Measurements from ENCODE around the gene CYBC1.

Gene CYBC1

DNA sequence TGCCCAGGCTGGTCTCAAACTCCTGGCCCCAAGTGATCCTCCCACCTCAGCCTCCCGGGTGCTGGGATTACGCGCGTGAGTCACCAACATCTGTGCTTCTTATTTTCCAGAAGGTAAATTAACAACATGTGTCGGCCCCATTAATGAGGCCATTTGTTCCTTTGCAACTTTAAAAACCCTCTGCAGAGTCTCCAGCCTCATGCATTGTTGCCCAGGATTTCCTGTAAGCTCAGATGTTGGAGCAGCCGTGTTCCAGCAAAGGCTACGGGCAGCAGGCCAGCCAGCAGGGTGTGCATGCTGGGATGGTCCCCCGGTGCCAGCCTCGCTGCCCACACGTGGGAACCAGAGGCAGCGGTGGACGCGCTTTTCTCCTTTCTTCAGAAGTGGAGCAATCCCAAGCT lies 51.5 kb downstream of the CYBC1 start:
- H3K79me1 ChIP-seq (ENCODE audit: low read depth, low read length), result peaks cover 8% of the 10 kb centered on the region
- DNase-seq (ENCODE audit: low spot score), result no peak
- WGBS, 2 donors (ENCODE audit: extremely low coverage in 2 of 2, insufficient read length in 2 of 2, insufficient replicate concordance in 1 of 2), result no CpG with 5 or more reads among the region's 13 CpGs
- H2BK5ac ChIP-seq (ENCODE audit: low read length), result no peak overlapping the region
- no peak overlapping the region for H3K9ac ChIP-seq (ENCODE audit: low read depth, low read length, poor library complexity)
- H3K4me3 ChIP-seq (ENCODE audit: low read length in 2 of 2), result no peak overlapping the region
- no peak overlapping the region for H4K91ac ChIP-seq (ENCODE audit: low read depth, low read length, poor library complexity)
- no peaks in the 10 kb centered on the region for H3K4me1 ChIP-seq (ENCODE audit: control insufficient read depth in 2 of 2, insufficient read depth in 1 of 2, low read depth in 1 of 2, low read length in 2 of 2)
- no peak overlapping the region for H2AFZ ChIP-seq (ENCODE audit: low read length)
- no peak overlapping the region for H3K18ac ChIP-seq (ENCODE audit: low read length)
- H2BK120ac ChIP-seq (ENCODE audit: low read depth, low read length), result no peak overlapping the region
- H4K8ac ChIP-seq (ENCODE audit: low read depth, low read length), result no peak overlapping the region
- peaks cover 10 to 49% of the 10 kb centered on the region in 2 donors for H3K36me3 ChIP-seq (replicated peaks in 1 of 2; ENCODE audit: control insufficient read depth in 2 of 2, insufficient read depth in 2 of 2, low read length in 2 of 2)
- no peak overlapping the region for H3K4me2 ChIP-seq (ENCODE audit: insufficient read depth, low read length, poor library complexity, severe bottlenecking)
- no peak overlapping the region for H3K14ac ChIP-seq (ENCODE audit: low read length)
- no peak overlapping the region for H2AK5ac ChIP-seq (ENCODE audit: low read depth, low read length)
- no peak overlapping the region for H3K27ac ChIP-seq (replicated peaks; ENCODE audit: low read length)
- no peaks in the 10 kb centered on the region for H3K9me3 ChIP-seq (replicated peaks in 1 of 2; ENCODE audit: control insufficient read depth in 2 of 2, insufficient read depth in 1 of 2, low read depth in 1 of 2, low read length in 2 of 2)
- H3K23ac ChIP-seq (ENCODE audit: low read depth, low read length, poor library complexity), result no peak overlapping the region
- H3K4ac ChIP-seq (ENCODE audit: low read length), result no peak overlapping the region
- H2BK15ac ChIP-seq (ENCODE audit: low read length), result no peak overlapping the region
- H2BK12ac ChIP-seq (ENCODE audit: low read length), result no peak overlapping the region
- no peaks in the 10 kb centered on the region for H3K27me3 ChIP-seq (ENCODE audit: control insufficient read depth in 3 of 3, insufficient read depth in 3 of 3, low read depth in 1 of 3, low read length in 3 of 3)

DNA sequence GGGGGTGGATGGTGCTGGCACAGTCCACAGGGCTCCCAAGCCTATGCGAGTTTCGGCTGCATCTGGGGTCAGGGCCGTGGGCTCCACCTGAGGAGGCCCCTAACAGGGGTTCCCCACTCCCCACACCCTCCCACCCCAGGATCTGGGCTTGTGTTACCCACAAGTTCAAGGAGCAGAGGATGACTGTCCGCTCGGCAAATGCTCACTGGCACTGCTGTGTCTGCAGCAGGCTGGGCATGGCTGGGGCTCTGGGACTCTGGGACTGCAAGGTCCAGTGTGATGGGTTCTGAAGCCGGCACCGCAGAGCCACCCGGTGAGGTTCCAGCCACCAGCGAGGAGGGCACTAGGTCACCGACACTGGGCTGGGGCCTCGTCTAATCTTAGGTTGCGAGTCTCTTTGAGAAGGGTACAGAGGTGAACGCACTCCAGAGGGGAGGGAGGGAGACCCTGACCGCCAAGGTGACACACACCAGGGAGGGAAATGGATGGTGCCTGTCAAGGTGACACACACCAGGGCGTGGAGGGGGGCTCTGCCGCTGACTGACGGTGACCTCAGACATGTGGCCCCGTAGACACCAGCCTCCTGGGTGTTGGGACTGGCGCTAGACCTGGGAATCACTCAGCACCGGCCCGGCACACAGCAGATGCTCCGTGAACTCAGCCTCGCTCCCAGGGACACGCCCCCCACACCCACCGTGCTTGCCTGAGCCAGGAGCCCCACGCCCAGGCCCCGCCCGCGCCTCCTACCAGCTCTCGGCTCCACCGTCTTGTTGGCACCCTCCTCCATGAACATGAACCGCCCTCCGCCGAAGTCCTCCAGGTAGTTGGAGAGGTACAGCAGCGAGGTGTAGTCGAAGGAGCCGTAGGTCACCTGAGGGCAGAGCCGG lies 52.9 kb downstream of the CYBC1 start:
- no CpG with 5 or more reads among the region's 38 CpGs for WGBS, 2 donors (ENCODE audit: extremely low coverage in 2 of 2, insufficient read length in 2 of 2, insufficient replicate concordance in 1 of 2)

DNA sequence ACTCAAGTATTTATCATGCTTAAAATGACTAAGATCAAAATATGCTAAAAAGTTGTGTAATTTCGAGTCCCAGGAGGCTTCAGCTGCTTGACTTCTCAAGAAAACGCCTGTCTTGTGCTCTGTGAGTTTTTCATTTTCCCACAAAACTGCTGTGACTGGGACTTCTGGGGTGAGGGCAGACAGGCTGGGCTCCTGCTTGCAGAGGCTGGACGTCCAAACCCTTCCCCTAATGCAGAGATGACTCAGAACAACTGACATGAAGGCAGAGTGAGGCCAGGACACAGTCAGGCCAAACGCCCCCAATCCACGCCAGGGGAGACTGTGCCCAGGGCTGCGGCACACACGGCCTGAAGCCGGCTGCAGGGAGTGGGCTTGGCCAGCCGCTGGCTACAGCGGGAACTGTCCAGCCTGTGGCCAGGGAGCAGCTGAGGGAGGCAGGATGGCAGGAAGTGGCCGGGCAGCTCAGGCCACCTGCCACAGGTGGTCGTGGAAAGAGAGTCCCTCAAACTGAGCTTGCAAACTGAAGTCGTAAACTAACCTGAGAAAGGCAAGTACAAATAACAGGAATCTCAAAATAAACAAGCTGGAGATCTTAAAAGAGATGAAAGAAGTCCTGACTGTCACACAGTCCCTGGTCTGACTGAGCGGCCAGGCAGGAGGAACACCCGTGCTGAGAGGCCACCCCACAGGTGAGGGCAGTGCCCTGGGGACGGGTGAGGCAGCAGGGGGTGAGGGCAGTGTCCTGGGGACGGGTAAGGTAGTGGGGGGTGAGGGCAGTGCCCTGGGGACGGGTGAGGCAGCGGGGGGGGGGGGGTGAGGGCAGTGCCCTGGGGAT lies 53.7 kb downstream of the CYBC1 start:
- H2AFZ ChIP-seq (ENCODE audit: low read length), result no peak overlapping the region
- no peak for DNase-seq (ENCODE audit: low spot score)
- no peak overlapping the region for H3K4me2 ChIP-seq (ENCODE audit: insufficient read depth, low read length, poor library complexity, severe bottlenecking)
- H2BK12ac ChIP-seq (ENCODE audit: low read length), result peak overlapping the region; percentile 84
- no peak overlapping the region for H2AK5ac ChIP-seq (ENCODE audit: low read depth, low read length)
- H3K4ac ChIP-seq (ENCODE audit: low read length), result no peak overlapping the region
- no peak overlapping the region for H4K91ac ChIP-seq (ENCODE audit: low read depth, low read length, poor library complexity)
- peak overlapping the region; percentile 82 for H3K14ac ChIP-seq (ENCODE audit: low read length)
- H3K4me3 ChIP-seq (ENCODE audit: low read length in 2 of 2), result no peak overlapping the region
- peaks cover 8 to 50% of the 10 kb centered on the region in 2 donors for H3K36me3 ChIP-seq (replicated peaks in 1 of 2; ENCODE audit: control insufficient read depth in 2 of 2, insufficient read depth in 2 of 2, low read length in 2 of 2)
- no peak overlapping the region for H3K27ac ChIP-seq (replicated peaks; ENCODE audit: low read length)
- no peak overlapping the region for H3K18ac ChIP-seq (ENCODE audit: low read length)
- H2BK5ac ChIP-seq (ENCODE audit: low read length), result no peak overlapping the region
- no peak overlapping the region for H2BK15ac ChIP-seq (ENCODE audit: low read length)
- no peak overlapping the region for H2BK120ac ChIP-seq (ENCODE audit: low read depth, low read length)
- no peak overlapping the region for H3K9ac ChIP-seq (ENCODE audit: low read depth, low read length, poor library complexity)
- no peaks in the 10 kb centered on the region for H3K27me3 ChIP-seq (ENCODE audit: control insufficient read depth in 3 of 3, insufficient read depth in 3 of 3, low read depth in 1 of 3, low read length in 3 of 3)
- H4K8ac ChIP-seq (ENCODE audit: low read depth, low read length), result no peak overlapping the region
- H3K4me1 ChIP-seq (ENCODE audit: control insufficient read depth in 2 of 2, insufficient read depth in 1 of 2, low read depth in 1 of 2, low read length in 2 of 2), result no peaks in the 10 kb centered on the region
- peaks cover 7% of the 10 kb centered on the region for H3K79me1 ChIP-seq (ENCODE audit: low read depth, low read length)
- H3K9me3 ChIP-seq (replicated peaks in 1 of 2; ENCODE audit: control insufficient read depth in 2 of 2, insufficient read depth in 1 of 2, low read depth in 1 of 2, low read length in 2 of 2), result no peaks in the 10 kb centered on the region
- H3K23ac ChIP-seq (ENCODE audit: low read depth, low read length, poor library complexity), result no peak overlapping the region
- WGBS, 2 donors (ENCODE audit: extremely low coverage in 2 of 2, insufficient read length in 2 of 2, insufficient replicate concordance in 1 of 2), result no CpG with 5 or more reads among the region's 19 CpGs

More for the DNA sequence above, 52.9 kb downstream of the CYBC1 start:
- Histone ChIP-seq H3K4ac (ENCODE audit: low read length) (no peak overlapping the region), H2BK120ac (ENCODE audit: low read depth, low read length) (no peak overlapping the region), H2AFZ (ENCODE audit: low read length) (no peak overlapping the region), H3K14ac (ENCODE audit: low read length) (no peak overlapping the region), H4K8ac (ENCODE audit: low read depth, low read length) (no peak overlapping the region), H3K4me3 (ENCODE audit: low read length in 2 of 2) (peak overlapping the region in 1 of 2 donors; percentile 37), H2BK5ac (ENCODE audit: low read length) (no peak overlapping the region), H3K36me3 (replicated peaks in 1 of 2; ENCODE audit: control insufficient read depth in 2 of 2, insufficient read depth in 2 of 2, low read length in 2 of 2) (peaks cover 5 to 45% of the 10 kb centered on the region in 2 donors), H4K91ac (ENCODE audit: low read depth, low read length, poor library complexity) (no peak overlapping the region), H2AK5ac (ENCODE audit: low read depth, low read length) (no peak overlapping the region), H3K4me2 (ENCODE audit: insufficient read depth, low read length, poor library complexity, severe bottlenecking) (no peak overlapping the region), H2BK12ac (ENCODE audit: low read length) (no peak overlapping the region), H3K27me3 (ENCODE audit: control insufficient read depth in 3 of 3, insufficient read depth in 3 of 3, low read depth in 1 of 3, low read length in 3 of 3) (no peaks in the 10 kb centered on the region), H3K9me3 (replicated peaks in 1 of 2; ENCODE audit: control insufficient read depth in 2 of 2, insufficient read depth in 1 of 2, low read depth in 1 of 2, low read length in 2 of 2) (no peaks in the 10 kb centered on the region), H3K23ac (ENCODE audit: low read depth, low read length, poor library complexity) (peak overlapping the region; percentile 31), H3K27ac (replicated peaks; ENCODE audit: low read length) (no peak overlapping the region), H3K18ac (ENCODE audit: low read length) (peak overlapping the region; percentile 13), H3K79me1 (ENCODE audit: low read depth, low read length) (peaks cover 7% of the 10 kb centered on the region), H2BK15ac (ENCODE audit: low read length) (no peak overlapping the region), H3K9ac (ENCODE audit: low read depth, low read length, poor library complexity) (no peak overlapping the region), H3K4me1 (ENCODE audit: control insufficient read depth in 2 of 2, insufficient read depth in 1 of 2, low read depth in 1 of 2, low read length in 2 of 2) (no peaks in the 10 kb centered on the region)
- DNase-seq (ENCODE audit: low spot score), result no peak

DNA sequence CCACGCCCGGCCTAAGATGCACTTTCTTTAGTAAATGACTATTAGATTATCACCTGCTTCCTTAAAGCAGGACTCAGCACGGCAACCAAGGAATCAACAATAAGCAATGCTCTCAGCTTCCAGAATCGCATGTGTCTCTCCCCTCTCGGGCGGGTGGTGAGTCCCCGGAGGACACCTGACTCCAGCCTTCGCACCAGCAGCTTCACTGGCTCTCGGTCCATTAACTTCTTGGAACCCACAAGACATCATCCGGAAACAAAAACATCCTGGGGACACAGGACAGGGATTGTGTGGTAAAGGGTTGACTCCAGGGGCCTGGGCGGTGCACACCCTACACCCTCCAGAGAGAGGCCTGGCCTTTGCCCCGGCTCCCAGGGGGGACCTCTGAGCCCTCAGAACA lies 56.3 kb downstream of the CYBC1 start:
- Histone ChIP-seq H2AFZ (ENCODE audit: low read length) (no peak overlapping the region), H2BK15ac (ENCODE audit: low read length) (no peak overlapping the region), H3K14ac (ENCODE audit: low read length) (no peak overlapping the region), H3K4me2 (ENCODE audit: insufficient read depth, low read length, poor library complexity, severe bottlenecking) (no peak overlapping the region), H3K9me3 (replicated peaks in 1 of 2; ENCODE audit: control insufficient read depth in 2 of 2, insufficient read depth in 1 of 2, low read depth in 1 of 2, low read length in 2 of 2) (no peaks in the 10 kb centered on the region), H3K4me3 (ENCODE audit: low read length in 2 of 2) (no peak overlapping the region), H3K4me1 (ENCODE audit: control insufficient read depth in 2 of 2, insufficient read depth in 1 of 2, low read depth in 1 of 2, low read length in 2 of 2) (no peaks in the 10 kb centered on the region), H3K18ac (ENCODE audit: low read length) (no peak overlapping the region), H2BK12ac (ENCODE audit: low read length) (no peak overlapping the region), H3K27me3 (ENCODE audit: control insufficient read depth in 3 of 3, insufficient read depth in 3 of 3, low read depth in 1 of 3, low read length in 3 of 3) (no peaks in the 10 kb centered on the region), H4K91ac (ENCODE audit: low read depth, low read length, poor library complexity) (no peak overlapping the region), H3K79me1 (ENCODE audit: low read depth, low read length) (peaks cover 4% of the 10 kb centered on the region), H4K8ac (ENCODE audit: low read depth, low read length) (no peak overlapping the region), H3K27ac (replicated peaks; ENCODE audit: low read length) (no peak overlapping the region), H2AK5ac (ENCODE audit: low read depth, low read length) (no peak overlapping the region), H3K4ac (ENCODE audit: low read length) (no peak overlapping the region), H2BK120ac (ENCODE audit: low read depth, low read length) (no peak overlapping the region), H3K9ac (ENCODE audit: low read depth, low read length, poor library complexity) (no peak overlapping the region), H3K36me3 (replicated peaks in 1 of 2; ENCODE audit: control insufficient read depth in 2 of 2, insufficient read depth in 2 of 2, low read length in 2 of 2) (peaks cover 4 to 36% of the 10 kb centered on the region in 2 donors), H2BK5ac (ENCODE audit: low read length) (no peak overlapping the region), H3K23ac (ENCODE audit: low read depth, low read length, poor library complexity) (peak overlapping the region; percentile 85)
- no CpG with 5 or more reads among the region's 12 CpGs for WGBS, 2 donors (ENCODE audit: extremely low coverage in 2 of 2, insufficient read length in 2 of 2, insufficient replicate concordance in 1 of 2)
- no peak for DNase-seq (ENCODE audit: low spot score)

All from neuronal stem cell (in vitro differentiated cells).